Left renal cortex interstitium (tissue), 4 donors: Measurements from ENCODE around the gene SUV39H2. TPM values are rescaled to one million over a fixed set of nuclear protein-coding genes. Genes with fewer than 3 reads are reported as not detected.
"Not testable (repeated sequence)": the region's sequence is repeated elsewhere in the genome, so short reads cannot be mapped to it uniquely, and the experiment has no call there.

ENCODE experiments used
- DNase-seq, 4 donors: peaks; one replicate each; pipeline ENCODE4 v3.0.0-alpha.2; 2013; ENCODE audit warnings: low read depth in 4 of 4, low spot score in 2 of 4, missing footprints in 1 of 4
- polyA plus RNA-seq, 4 donors: library from polyadenylated mRNA; unstranded; fragments of 120-200 nt; gene quantifications; one replicate each; pipeline ENCODE4 v1.2.1, GENCODE V29; 2013; ENCODE audit not compliant: insufficient read length in 4 of 4

SUV39H2 gene
- polyA plus RNA-seq, 4 donors: 17.3 to 21.3 (median 18.5) TPM

GRCh38 chr10:14926722-14927416 is 48.2 kb downstream of the SUV39H2 start:
- no peak for DNase-seq

- DNase-seq: no peak
Measured at GRCh38 chr10:14930610-14931009, 51.9 kb downstream of the SUV39H2 start.

- DNase-seq: no peak
Measured at GRCh38 chr10:14936584-14936983, 57.9 kb downstream of the SUV39H2 start.

- DNase-seq: not testable (repeated sequence)
Measured at GRCh38 chr10:14938971-14939370, 60.3 kb downstream of the SUV39H2 start.

- not testable (repeated sequence) for DNase-seq
Measured at GRCh38 chr10:14942147-14942949, 63.7 kb downstream of the SUV39H2 start.

- not testable (repeated sequence) for DNase-seq
Measured at GRCh38 chr10:14942950-14943338, 64.3 kb downstream of the SUV39H2 start.

- no peak for DNase-seq
Measured at GRCh38 chr10:14945108-14945507, 66.4 kb downstream of the SUV39H2 start.

GRCh38 chr10:14947268-14947667 is 68.6 kb downstream of the SUV39H2 start:
- no peak for DNase-seq

GRCh38 chr10:14949291-14949690 is 70.6 kb downstream of the SUV39H2 start:
- DNase-seq: no peak

- DNase-seq: peak in 3 of 4 donors; percentile 7 to 34 (median 16)
Measured at GRCh38 chr10:14952851-14953423, 74.3 kb downstream of the SUV39H2 start.

- DNase-seq: peak in 3 of 4 donors; percentile 19 to 63 (median 30)
Measured at GRCh38 chr10:14953424-14954000, 74.8 kb downstream of the SUV39H2 start.

Other genes with a start within 250 kb of the SUV39H2 start
- 100 to 1,000 TPM in 1 of 4 donors, 10 to 100 TPM in 3; 78.9 to 113 (median 87.7) TPM for gene FAM107B, start 104.0 kb upstream of the SUV39H2 start, polyA plus RNA-seq
- gene CDNF, start 40.8 kb upstream of the SUV39H2 start, polyA plus RNA-seq: 1 to 10 TPM; 2.1 to 4.1 (median 3.2) TPM
- gene HSPA14, start 40.6 kb upstream of the SUV39H2 start, polyA plus RNA-seq: 10 to 100 TPM; 17.1 to 25.8 (median 20.6) TPM
- gene MSANTD7, start 40.6 kb upstream of the SUV39H2 start, polyA plus RNA-seq: 10 to 100 TPM; 13.7 to 17.6 (median 16.7) TPM
- gene DCLRE1C, start 75.2 kb downstream of the SUV39H2 start, polyA plus RNA-seq: 10 to 100 TPM; 12.8 to 20.5 (median 16.7) TPM
- 1 to 10 TPM in 3 of 4 donors, under 1 TPM in 1; 0.86 to 1.6 (median 1.4) TPM for gene MEIG1, start 80.5 kb downstream of the SUV39H2 start, polyA plus RNA-seq
- 1 to 10 TPM in 1 of 4 donors, under 1 TPM in 3; 0.55 to 1.0 (median 0.71) TPM for gene OLAH, start 165.1 kb downstream of the SUV39H2 start, polyA plus RNA-seq
- gene ACBD7, start 209.9 kb downstream of the SUV39H2 start, polyA plus RNA-seq: 1 to 10 TPM; 5.5 to 8.0 (median 6.8) TPM
- 10 to 100 TPM; 26.0 to 32.2 (median 28.8) TPM for gene RPP38, start 218.5 kb downstream of the SUV39H2 start, polyA plus RNA-seq